H1 (cell line): Measurements from ENCODE around the gene SH3D19. TPM values are rescaled to one million over a fixed set of nuclear protein-coding genes. Genes with fewer than 3 reads are reported as not detected.
A peak's percentile ranks its signal among the peaks of the same experiment; 100 is the strongest.

Source experiments
- ATF2 ChIP-seq: IDR thresholded peaks from 2 replicates; pipeline ENCODE4 v1.6.1; 2012; ENCODE audit warnings: low read length, inconsistent platforms
- CHD2 ChIP-seq: IDR thresholded peaks from 2 replicates; pipeline ENCODE4 v1.6.1; 2012; ENCODE audit warnings: low read length, improper control_type of control experiment
- E2F6 ChIP-seq: IDR thresholded peaks from 2 replicates; pipeline ENCODE4 v1.6.1; 2012; ENCODE audit warnings: inconsistent platforms
- EP300 ChIP-seq, 2 experiments: IDR thresholded peaks; 1 replicate in 1 of 2; 2 replicates in 1 of 2; pipeline ENCODE4 v1.6.1; 2011 to 2012; ENCODE audit warnings: low read depth in 2 of 2, low read length in 2 of 2, mild to moderate bottlenecking in 2 of 2, borderline replicate concordance in 1 of 2, inconsistent platforms in 1 of 2, moderate library complexity in 1 of 2
- GTF2F1 ChIP-seq: IDR thresholded peaks from 2 replicates; pipeline ENCODE4 v1.6.1; 2012; ENCODE audit warnings: low read depth, low read length, improper control_type of control experiment, borderline replicate concordance
- JUN ChIP-seq: IDR thresholded peaks from 2 replicates; pipeline ENCODE4 v1.6.1; 2011; ENCODE audit warnings: low read depth, mild to moderate bottlenecking, improper control_type of control experiment, low read length
- KDM1A ChIP-seq: fragments of 200-600, 300-600 bp; sonication (generic); IDR thresholded peaks from 2 replicates; pipeline ENCODE4 v1.7.1; 2016; ENCODE audit warnings: mild to moderate bottlenecking, low read length, borderline replicate concordance
- NANOG ChIP-seq: IDR thresholded peaks from 2 replicates; pipeline ENCODE4 v1.6.1; 2011; ENCODE audit warnings: low read length, low read depth, mild to moderate bottlenecking, inconsistent platforms; ENCODE audit not compliant: insufficient read depth, poor library complexity, severe bottlenecking
- NRF1 ChIP-seq: IDR thresholded peaks from 2 replicates; pipeline ENCODE4 v1.6.1; 2011; ENCODE audit warnings: mild to moderate bottlenecking, low read depth, low read length, improper control_type of control experiment
- PHF8 ChIP-seq: fragments of 200-600 bp; sonication (generic); conservative IDR thresholded peaks from 2 replicates; pipeline ENCODE4 v1.7.1; 2012; ENCODE audit warnings: low read depth, mild to moderate bottlenecking, inconsistent platforms, low read length, moderate library complexity
- POLR2A ChIP-seq, 2 experiments: IDR thresholded peaks; 1 replicate in 1 of 2; 2 replicates in 1 of 2; pipeline ENCODE4 v1.6.1; 2011; ENCODE audit warnings: low read depth in 2 of 2, low read length in 2 of 2, mild to moderate bottlenecking in 2 of 2; ENCODE audit errors: control extremely low read depth in 1 of 2
- POLR2AphosphoS5 ChIP-seq: IDR thresholded peaks from 2 replicates; pipeline ENCODE4 v1.6.1; 2011; ENCODE audit warnings: low read depth, low read length
- RNF2 ChIP-seq: fragments of 200-900, 300-1000 bp; sonication (generic); IDR thresholded peaks from 2 replicates; pipeline ENCODE4 v1.7.1; 2016; ENCODE audit warnings: borderline replicate concordance, low read depth, mild to moderate bottlenecking, antibody characterized with exemption, low read length; ENCODE audit not compliant: poor library complexity, severe bottlenecking; ENCODE audit errors: missing control alignments
- SAP30 ChIP-seq: fragments of 300-600 bp; sonication (generic); IDR thresholded peaks from 2 replicates; pipeline ENCODE4 v1.7.1; 2012; ENCODE audit warnings: low read length, moderate library complexity, mild to moderate bottlenecking, inconsistent platforms; ENCODE audit not compliant: insufficient read depth, insufficient replicate concordance
- SIN3A ChIP-seq, 2 experiments: IDR thresholded peaks in 1 of 2; conservative IDR thresholded peaks in 1 of 2; 2 replicates each; pipeline ENCODE4 v1.6.1; 2011 to 2012; ENCODE audit warnings: low read length in 2 of 2, improper control_type of control experiment in 1 of 2, low read depth in 1 of 2, mild to moderate bottlenecking in 1 of 2
- SIRT6 ChIP-seq: IDR thresholded peaks from one replicate; pipeline ENCODE4 v1.7.1; 2012; ENCODE audit warnings: low read length, inconsistent platforms
- SP1 ChIP-seq: IDR thresholded peaks from 2 replicates; pipeline ENCODE4 v1.6.1; 2011; ENCODE audit warnings: low read depth, low read length
- SP2 ChIP-seq: IDR thresholded peaks from 2 replicates; pipeline ENCODE4 v1.6.1; 2012; ENCODE audit warnings: mild to moderate bottlenecking, low read length, inconsistent platforms
- TAF7 ChIP-seq: optimal IDR thresholded peaks from 2 replicates; pipeline ENCODE3; 2011; ENCODE audit warnings: low read depth, mild to moderate bottlenecking, inconsistent platforms, low read length, moderate library complexity, borderline replicate concordance
- TBP ChIP-seq: IDR thresholded peaks from 2 replicates; pipeline ENCODE4 v1.6.1; 2011; ENCODE audit warnings: low read depth, low read length, improper control_type of control experiment
- ZNF274 ChIP-seq: IDR thresholded peaks from 2 replicates; pipeline ENCODE4 v1.7.0; 2012; ENCODE audit warnings: low read length, borderline replicate concordance; ENCODE audit errors: extremely low read depth
- polyA plus RNA-seq, 7 experiments: library from polyadenylated mRNA; depleted of rRNA in 3 of 7; stranded (reverse) in 5 of 7; unstranded in 2 of 7; fragments of >200 nt in 5 of 7; fragments of 200-250 nt in 2 of 7; gene quantifications; 1 replicate in 5 of 7; 2 replicates in 1 of 7; 4 replicates in 1 of 7; pipeline versions ENCODE4 v1.2.1 to v1.2.3, GENCODE V29; 2011 to 2013; ENCODE audit warnings: missing spikeins in 2 of 7, mixed read lengths in 2 of 7
- total RNA-seq: library from RNA; stranded (reverse); fragmentation: NEBNext Ultra II Directional; extraction: Animal tissue kit (Norgen Biotek cat#: 25700); gene quantifications from 2 replicates; pipeline ENCODE4 v1.2.1, GENCODE V29; 2021

The SH3D19 gene
- total and polyA plus RNA-seq, 2 of the 8 experiments (the other 6 are each of a cell fraction or from before 2014, with no cell fraction given), result 11.7 to 51.3 TPM

GRCh38 chr4:151276787-151277562 is 48.4 kb downstream of the SH3D19 start, which contains the start of gene PRSS48 (continued):
- peak; percentile 76; the same call in 1 of the 2 replicates for TF ChIP-seq ATF2
- 0 out of 3 replicates have a peak, but pooled peaks of 1 of the 2 experiments have one; percentile 31 for TF ChIP-seq EP300 (IDR thresholded peaks at IDR 0.05; ENCODE audit: borderline replicate concordance in 1 of 2, low read depth in 2 of 2, low read length in 2 of 2)
- no peak for TF ChIP-seq ZNF274
- TF ChIP-seq E2F6, result no peak
- TF ChIP-seq PHF8, result no peak
- no peak for TF ChIP-seq RNF2
- no peak for TF ChIP-seq NRF1
- TF ChIP-seq SP1, result 0 out of 2 replicates have a peak, but pooled peaks have one; percentile 20
- no peak for TF ChIP-seq POLR2A (IDR thresholded peaks at IDR 0.05; ENCODE audit: control extremely low read depth in 1 of 2, low read depth in 2 of 2, low read length in 2 of 2)
- no peak for TF ChIP-seq SIRT6
- TF ChIP-seq SIN3A (conservative IDR thresholded peaks at IDR 0.05 in 1 of 2, IDR thresholded peaks at IDR 0.05 in 1 of 2; ENCODE audit: low read depth in 1 of 2, low read length in 2 of 2), result no peak
- no peak for TF ChIP-seq NANOG
- no peak for TF ChIP-seq TAF7
- no peak for TF ChIP-seq JUN
- no peak for TF ChIP-seq TBP
- no peak for TF ChIP-seq SAP30
- no peak for TF ChIP-seq SP2
- no peak for TF ChIP-seq POLR2AphosphoS5
- TF ChIP-seq CHD2, result no peak
- no peak for TF ChIP-seq KDM1A
- TF ChIP-seq GTF2F1, result no peak
